ENCODE measurements around the gene LEF1.

- TF ChIP-seq EZH2 (IDR thresholded peaks at IDR 0.05; ENCODE audit: low read depth, unreplicated experiment), result no peak
- TF ChIP-seq CTCF (conservative IDR thresholded peaks at IDR 0.05; ENCODE audit: low read depth in 2 of 2), result no peak
- no peak for TF ChIP-seq POLR2AphosphoS5 (IDR thresholded peaks at IDR 0.05; ENCODE audit: low read depth)
- no peak for TF ChIP-seq EZH2phosphoT487 (IDR thresholded peaks at IDR 0.05; ENCODE audit: unreplicated experiment)
- no peak for TF ChIP-seq REST (IDR thresholded peaks at IDR 0.05; ENCODE audit: unreplicated experiment)
Observed at GRCh38 chr4:108013955-108014354, 154.8 kb downstream of the LEF1 start.

All from GM23338 (cell line).